Activated T-helper 1 cell treated with anti-CD3 and anti-CD28 coated beads, Interleukin-2, amount 50 U/mL, for 16 hours (primary cell): ENCODE results near the gene MAFB.
"Not testable (repeated sequence)": the region's sequence is repeated elsewhere in the genome, so short reads cannot be mapped to it uniquely, and the experiment has no call there.

Experiments
- DNase-seq, 2 donors: peaks; one replicate each; pipeline ENCODE4 v3.0.0-alpha.2; 2020; ENCODE audit warnings: low read depth in 1 of 2, low spot score in 1 of 2

The MAFB gene

DNA sequence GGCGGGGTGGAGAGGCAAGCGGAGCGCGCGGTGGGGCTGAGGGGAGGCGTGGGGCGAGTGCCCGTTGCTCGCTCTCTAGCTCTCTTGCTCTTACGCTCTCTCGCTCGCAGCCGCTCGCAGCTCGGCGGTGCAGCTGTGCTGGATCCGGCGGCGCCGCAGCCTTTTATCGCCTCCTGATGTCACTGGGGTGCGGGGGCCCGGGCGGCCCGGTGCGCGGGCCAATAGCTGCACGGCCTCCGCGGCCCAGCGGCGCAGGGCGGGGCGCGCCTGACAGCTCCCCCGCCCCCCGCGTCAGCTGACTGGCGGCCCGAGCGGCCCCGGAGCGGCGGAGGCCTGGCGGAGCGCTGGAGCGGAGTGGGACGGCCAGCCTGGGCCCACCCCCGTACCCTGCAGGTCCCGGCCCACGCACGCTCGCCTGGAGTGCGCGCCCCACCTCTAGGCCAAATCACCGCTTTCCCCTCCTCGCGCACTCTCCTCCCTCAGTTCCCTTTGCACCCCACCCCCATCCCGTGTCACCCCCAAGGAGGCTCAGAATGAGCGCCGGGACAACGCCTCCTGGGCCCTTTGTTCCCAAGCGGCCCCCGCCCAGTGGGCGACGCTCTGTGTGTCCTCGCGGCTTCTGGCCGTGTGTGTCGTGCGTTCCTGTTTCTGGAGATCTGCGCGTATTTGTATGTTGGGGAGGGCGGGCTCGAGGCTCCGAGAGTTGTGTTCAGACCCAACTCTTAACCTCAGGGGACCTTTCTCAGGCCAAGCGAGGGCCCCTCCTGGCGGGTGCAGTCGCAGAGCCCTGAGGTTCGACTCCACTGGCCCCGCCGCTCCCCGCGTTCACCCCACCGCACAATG is at the start of gene MAFB:
TSS of gene MAFB (minus strand) at position 137 of the 843 bp plus-strand sequence. CDS start 386 bp downstream, outside the sequence.
- DNase-seq, result no peak

DNA sequence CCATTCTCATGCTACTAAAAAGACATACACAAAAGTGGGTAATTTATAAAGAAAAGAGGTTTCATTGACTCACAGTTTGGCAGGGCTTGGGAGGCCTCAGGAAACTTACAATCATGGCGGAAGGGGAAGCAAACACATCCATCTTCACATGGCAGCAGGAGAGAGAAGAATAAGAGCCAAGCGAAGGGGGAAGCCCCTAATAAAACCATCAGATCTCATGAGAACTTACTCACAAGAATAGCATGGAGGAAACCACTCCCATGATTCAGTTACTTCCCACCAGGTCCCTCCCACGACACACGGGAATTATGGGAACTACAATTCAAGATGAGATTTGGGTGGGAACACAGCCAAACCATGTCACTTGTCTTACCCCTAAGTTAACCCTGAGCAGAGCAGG is 47.4 kb upstream of the MAFB start:
- DNase-seq, result not testable (repeated sequence)

GRCh38 chr20:40728996-40729395 is 40.0 kb upstream of the MAFB start:
- no peak for DNase-seq

DNA sequence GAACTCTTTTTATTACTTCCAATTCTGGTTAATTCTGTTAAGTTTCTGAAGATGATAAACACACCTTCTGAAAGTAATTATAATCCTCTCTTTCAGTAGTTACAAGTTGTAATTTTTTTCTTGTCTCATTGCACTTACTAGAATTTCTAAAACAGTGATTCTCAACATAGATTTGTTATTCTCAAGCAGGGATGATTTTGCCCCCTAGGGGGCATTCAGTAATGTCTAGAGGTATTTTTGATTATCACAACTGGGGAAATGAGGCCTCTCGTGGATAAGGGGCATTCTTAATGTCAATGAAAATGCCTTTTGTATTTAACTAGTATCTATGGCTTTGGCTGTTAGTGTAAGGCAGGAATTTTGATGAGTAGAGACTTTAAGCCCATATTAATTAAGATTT is 39.4 kb upstream of the MAFB start:
- DNase-seq, result no peak

- no peak for DNase-seq
Observed at GRCh38 chr20:40727960-40728359, 38.9 kb upstream of the MAFB start.

DNA sequence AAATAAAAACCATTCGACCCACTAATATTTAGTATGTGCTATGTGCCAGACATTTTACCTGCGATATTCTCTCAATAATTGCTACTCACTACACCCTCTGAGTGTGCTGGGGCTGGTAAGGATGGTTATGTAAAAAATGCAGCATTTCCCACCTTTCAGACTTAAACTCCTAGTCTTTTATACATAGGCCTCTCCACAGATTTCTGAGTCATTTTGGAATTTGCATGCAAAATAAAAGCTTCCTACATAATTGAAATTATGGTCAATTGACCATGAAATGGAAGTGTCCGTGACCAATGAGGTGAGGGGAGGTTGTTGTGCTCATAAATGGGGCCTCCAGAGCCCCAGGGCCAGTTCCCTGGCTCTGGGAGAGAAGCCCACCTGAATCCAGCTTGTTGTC is 37.7 kb upstream of the MAFB start:
- DNase-seq, result no peak

GRCh38 chr20:40724566-40724965 is 35.5 kb upstream of the MAFB start:
- no peak for DNase-seq

GRCh38 chr20:40720826-40721225 is 31.8 kb upstream of the MAFB start:
- no peak for DNase-seq

GRCh38 chr20:40720099-40720498 is 31.1 kb upstream of the MAFB start:
- no peak for DNase-seq

GRCh38 chr20:40718982-40719729 is 30.1 kb upstream of the MAFB start:
- no peak for DNase-seq

- no peak for DNase-seq
Observed at GRCh38 chr20:40718214-40718977, 29.4 kb upstream of the MAFB start.

- DNase-seq, result no peak
Observed at GRCh38 chr20:40717343-40717865, 28.4 kb upstream of the MAFB start.

DNA sequence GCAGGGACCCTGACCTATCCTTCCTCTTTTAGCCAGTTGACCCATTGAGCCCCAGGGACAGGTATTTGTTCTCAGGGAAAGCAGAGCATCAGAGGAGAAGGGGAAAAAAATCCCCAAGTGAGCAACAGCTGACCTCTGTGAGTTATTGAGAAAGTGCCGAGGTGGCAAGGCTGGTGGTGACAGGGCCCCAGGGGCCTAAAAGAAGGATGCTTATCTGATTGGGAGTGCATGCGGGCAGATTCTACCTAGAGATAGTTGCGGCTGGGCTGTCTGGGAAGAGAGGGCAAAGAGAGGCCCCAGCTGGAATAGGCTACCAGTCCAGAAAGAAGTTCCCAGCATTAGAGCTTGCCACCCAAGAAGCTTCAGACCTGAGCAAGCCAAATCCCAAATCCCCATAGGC is 26.5 kb upstream of the MAFB start:
- DNase-seq, result no peak

GRCh38 chr20:40714916-40715315 is 25.9 kb upstream of the MAFB start:
- DNase-seq, result no peak

GRCh38 chr20:40714109-40714508 is 25.1 kb upstream of the MAFB start:
- DNase-seq, result no peak

DNA sequence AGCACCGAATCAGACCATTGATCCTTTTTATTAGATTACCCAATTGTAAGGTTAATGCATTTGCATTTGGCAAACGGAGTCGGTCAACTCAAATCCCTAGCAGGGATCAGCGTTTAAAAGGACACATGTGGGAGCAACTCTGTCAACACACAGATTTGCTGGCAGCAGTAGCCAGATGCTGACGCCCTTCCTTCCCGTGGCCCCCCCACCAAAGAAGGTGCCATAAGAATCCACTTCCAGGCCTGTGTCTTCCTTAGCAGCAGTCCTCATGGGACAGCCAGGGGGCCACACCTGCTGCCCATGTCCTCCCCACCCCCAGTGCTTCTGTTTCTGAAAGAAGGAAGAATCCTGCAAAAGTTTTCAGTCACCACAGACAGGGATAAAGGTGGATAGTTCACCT is 24.5 kb upstream of the MAFB start:
- no peak for DNase-seq

- DNase-seq, result no peak
Observed at GRCh38 chr20:40711079-40711478, 22.0 kb upstream of the MAFB start.

DNA sequence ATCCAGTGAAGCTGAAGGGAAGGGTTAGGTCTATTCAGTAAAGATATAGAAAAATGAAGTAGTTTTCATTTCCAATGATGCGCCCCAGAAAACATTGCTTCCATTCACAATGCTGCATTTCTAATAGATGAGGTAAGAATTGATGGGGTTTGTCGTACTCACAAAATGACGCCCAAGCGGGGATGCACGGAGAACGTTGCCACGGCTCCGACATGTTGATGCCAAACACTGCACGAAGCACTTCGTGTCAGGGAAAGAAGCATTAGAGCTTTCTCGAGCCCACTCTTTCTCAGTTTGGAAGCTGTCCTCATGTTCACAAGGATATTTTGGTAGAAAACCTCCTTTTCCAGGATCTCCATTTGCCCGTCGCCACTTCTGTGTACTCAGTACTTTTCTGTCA is 21.6 kb upstream of the MAFB start:
- no peak for DNase-seq

DNA sequence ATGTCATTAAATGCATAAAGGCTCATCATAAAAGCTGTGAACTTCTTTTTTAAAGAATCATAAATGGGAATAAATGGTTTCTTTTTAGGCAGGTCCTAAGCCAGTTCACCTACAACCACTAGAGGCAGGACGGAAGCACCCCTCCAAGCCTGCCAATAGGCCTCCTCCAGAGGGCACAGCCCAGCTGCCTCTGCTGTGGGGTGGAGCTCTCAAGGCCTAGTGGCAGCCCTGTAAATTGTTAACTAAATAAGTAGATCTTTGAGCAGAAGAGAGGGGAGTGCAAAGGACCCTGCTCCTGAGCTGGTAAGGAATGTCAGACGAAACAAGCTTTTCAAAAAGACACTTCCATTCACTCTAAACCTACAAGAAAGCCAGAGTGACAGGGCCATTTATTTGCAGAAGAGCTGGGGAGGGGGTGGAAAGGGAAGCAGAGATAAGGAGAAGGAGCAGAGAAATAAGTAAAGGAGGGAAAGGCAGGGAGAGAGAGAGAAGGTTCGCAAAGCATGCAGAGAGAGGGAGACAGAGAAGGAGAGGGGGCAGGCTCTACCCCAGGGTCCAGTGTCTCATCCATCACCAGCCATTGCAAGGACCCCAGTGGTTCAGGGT is 18.0 kb upstream of the MAFB start:
- no peak for DNase-seq

DNA sequence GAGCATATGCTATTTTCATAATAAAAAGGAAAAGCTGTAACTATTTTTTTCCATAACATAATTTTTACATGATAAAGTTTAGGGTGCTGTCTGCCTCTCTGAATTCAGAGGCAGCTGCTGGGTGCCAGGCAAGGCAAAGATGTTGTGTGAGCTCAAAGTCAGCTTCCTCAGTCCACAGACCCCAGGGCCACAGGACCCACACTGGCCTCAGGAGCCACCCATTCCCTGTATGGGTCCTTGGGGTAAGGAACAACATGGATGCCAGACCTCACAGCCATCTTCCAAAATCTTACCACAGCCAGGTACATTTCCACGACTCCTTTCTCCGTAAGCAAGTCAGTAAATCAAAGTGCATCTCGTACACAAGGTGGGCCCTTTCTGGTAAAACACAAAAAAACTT is 16.4 kb upstream of the MAFB start:
- DNase-seq, result no peak

GRCh38 chr20:40704828-40705227 is 15.8 kb upstream of the MAFB start:
- DNase-seq, result no peak
